ENCODE measurements around the gene KIRREL1.

DNA sequence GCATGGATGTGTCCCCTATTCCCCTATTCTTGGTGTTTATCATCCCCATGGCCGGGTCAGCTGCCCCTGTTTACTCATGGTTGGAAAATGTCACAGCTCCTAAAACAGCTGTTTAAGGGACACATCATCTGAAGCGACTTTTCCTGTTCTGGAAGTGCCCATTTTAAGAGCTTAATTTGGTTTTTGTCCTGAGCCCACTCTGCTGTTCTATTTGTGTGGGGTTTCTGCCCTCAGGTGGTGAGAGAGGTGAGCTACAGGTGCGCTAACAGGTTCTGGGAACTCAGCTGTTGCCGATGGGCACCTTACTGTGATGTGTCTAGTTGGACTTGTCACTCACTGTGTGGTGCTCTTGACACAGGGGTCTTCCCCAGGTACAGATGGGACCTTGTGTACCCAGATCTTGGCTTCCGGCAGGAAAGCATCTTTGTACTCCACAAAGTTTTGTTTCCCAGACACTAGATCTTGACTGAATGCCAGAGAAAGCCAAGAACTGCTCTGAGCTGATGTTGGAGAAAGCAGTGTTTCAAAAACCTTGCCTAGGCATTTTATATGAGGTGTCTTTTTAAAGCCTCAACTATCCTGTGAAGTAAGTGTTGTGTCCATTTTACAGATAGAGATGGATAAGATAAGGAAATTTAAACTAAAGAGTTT, 128.3 kb downstream of the KIRREL1 start:
- TF ChIP-seq, protein P1, sequence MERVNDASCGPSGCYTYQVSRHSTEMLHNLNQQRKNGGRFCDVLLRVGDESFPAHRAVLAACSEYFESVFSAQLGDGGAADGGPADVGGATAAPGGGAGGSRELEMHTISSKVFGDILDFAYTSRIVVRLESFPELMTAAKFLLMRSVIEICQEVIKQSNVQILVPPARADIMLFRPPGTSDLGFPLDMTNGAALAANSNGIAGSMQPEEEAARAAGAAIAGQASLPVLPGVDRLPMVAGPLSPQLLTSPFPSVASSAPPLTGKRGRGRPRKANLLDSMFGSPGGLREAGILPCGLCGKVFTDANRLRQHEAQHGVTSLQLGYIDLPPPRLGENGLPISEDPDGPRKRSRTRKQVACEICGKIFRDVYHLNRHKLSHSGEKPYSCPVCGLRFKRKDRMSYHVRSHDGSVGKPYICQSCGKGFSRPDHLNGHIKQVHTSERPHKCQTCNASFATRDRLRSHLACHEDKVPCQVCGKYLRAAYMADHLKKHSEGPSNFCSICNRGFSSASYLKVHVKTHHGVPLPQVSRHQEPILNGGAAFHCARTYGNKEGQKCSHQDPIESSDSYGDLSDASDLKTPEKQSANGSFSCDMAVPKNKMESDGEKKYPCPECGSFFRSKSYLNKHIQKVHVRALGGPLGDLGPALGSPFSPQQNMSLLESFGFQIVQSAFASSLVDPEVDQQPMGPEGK (CRISPR knock-in tag; IDR thresholded peaks at IDR 0.05; ENCODE audit: borderline replicate concordance), result no peak
- TF ChIP-seq, protein P2, sequence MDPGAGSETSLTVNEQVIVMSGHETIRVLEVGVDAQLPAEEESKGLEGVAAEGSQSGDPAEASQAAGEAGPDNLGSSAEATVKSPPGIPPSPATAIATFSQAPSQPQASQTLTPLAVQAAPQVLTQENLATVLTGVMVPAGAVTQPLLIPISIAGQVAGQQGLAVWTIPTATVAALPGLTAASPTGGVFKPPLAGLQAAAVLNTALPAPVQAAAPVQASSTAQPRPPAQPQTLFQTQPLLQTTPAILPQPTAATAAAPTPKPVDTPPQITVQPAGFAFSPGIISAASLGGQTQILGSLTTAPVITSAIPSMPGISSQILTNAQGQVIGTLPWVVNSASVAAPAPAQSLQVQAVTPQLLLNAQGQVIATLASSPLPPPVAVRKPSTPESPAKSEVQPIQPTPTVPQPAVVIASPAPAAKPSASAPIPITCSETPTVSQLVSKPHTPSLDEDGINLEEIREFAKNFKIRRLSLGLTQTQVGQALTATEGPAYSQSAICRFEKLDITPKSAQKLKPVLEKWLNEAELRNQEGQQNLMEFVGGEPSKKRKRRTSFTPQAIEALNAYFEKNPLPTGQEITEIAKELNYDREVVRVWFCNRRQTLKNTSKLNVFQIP (CRISPR knock-in tag; IDR thresholded peaks at IDR 0.05; ENCODE audit: borderline replicate concordance, low read depth), result no peak
